Rectal smooth muscle tissue (tissue), 1 donor: ENCODE data around the gene GIMAP5.

Experiments
- H3K27ac ChIP-seq: one replicate; pipeline ENCODE4 v1.7.0; 2013; ENCODE audit warnings: low read depth, low read length, inconsistent platforms
- H3K27me3 ChIP-seq: one replicate; pipeline ENCODE4 v1.7.0; 2013; ENCODE audit warnings: low read length; ENCODE audit not compliant: control insufficient read depth, insufficient read depth
- H3K36me3 ChIP-seq: one replicate; pipeline ENCODE4 v1.7.0; 2013; ENCODE audit warnings: low read length; ENCODE audit not compliant: control insufficient read depth, insufficient read depth
- H3K4me1 ChIP-seq: one replicate; pipeline ENCODE4 v1.7.0; 2013; ENCODE audit warnings: low read length; ENCODE audit not compliant: control insufficient read depth, insufficient read depth
- H3K4me3 ChIP-seq: one replicate; pipeline ENCODE4 v1.7.0; 2013; ENCODE audit warnings: low read length
- H3K9ac ChIP-seq: one replicate; pipeline ENCODE4 v1.7.0; 2013; ENCODE audit warnings: low read length

GIMAP5 gene

GRCh38 chr7:150722431-150722931, 14.7 kb upstream of the GIMAP5 start:
- no peak overlapping the region for H3K27ac ChIP-seq
- H3K9ac ChIP-seq: no peak overlapping the region
- no peak overlapping the region for H3K4me3 ChIP-seq
- no peaks in the 10 kb centered on the region for H3K27me3 ChIP-seq
- no peaks in the 10 kb centered on the region for H3K4me1 ChIP-seq
- no peaks in the 10 kb centered on the region for H3K36me3 ChIP-seq

- no peak overlapping the region for H3K9ac ChIP-seq
- no peaks in the 10 kb centered on the region for H3K4me1 ChIP-seq
- no peaks in the 10 kb centered on the region for H3K27me3 ChIP-seq
- H3K4me3 ChIP-seq: no peak overlapping the region
- no peak overlapping the region for H3K27ac ChIP-seq
- no peaks in the 10 kb centered on the region for H3K36me3 ChIP-seq
Measured at GRCh38 chr7:150723467-150723866, 13.8 kb upstream of the GIMAP5 start.

GRCh38 chr7:150727381-150727780, 9.8 kb upstream of the GIMAP5 start:
- no peaks in the 10 kb centered on the region for H3K27me3 ChIP-seq
- H3K36me3 ChIP-seq: no peaks in the 10 kb centered on the region
- H3K27ac ChIP-seq: no peak overlapping the region
- H3K4me1 ChIP-seq: no peaks in the 10 kb centered on the region
- H3K9ac ChIP-seq: no peak overlapping the region
- no peak overlapping the region for H3K4me3 ChIP-seq

- no peak overlapping the region for H3K27ac ChIP-seq
- H3K9ac ChIP-seq: no peak overlapping the region
- H3K4me3 ChIP-seq: no peak overlapping the region
Measured at GRCh38 chr7:150728011-150728410, 9.2 kb upstream of the GIMAP5 start.

GRCh38 chr7:150728609-150729008, 8.6 kb upstream of the GIMAP5 start:
- Histone ChIP-seq H3K9ac (no peak overlapping the region), H3K27me3 (no peaks in the 10 kb centered on the region), H3K4me3 (no peak overlapping the region), H3K36me3 (no peaks in the 10 kb centered on the region), H3K27ac (no peak overlapping the region), H3K4me1 (no peaks in the 10 kb centered on the region)

More at GRCh38 chr7:150728011-150728410, 9.2 kb upstream of the GIMAP5 start:
- Histone ChIP-seq H3K36me3 (no peaks in the 10 kb centered on the region), H3K27me3 (no peaks in the 10 kb centered on the region), H3K4me1 (no peaks in the 10 kb centered on the region)

GRCh38 chr7:150731916-150732315, 5.3 kb upstream of the GIMAP5 start:
- Histone ChIP-seq H3K36me3 (no peaks in the 10 kb centered on the region), H3K27ac (no peak overlapping the region), H3K4me3 (no peak overlapping the region), H3K4me1 (no peaks in the 10 kb centered on the region), H3K9ac (no peak overlapping the region), H3K27me3 (no peaks in the 10 kb centered on the region)

- Histone ChIP-seq H3K9ac (no peak overlapping the region), H3K36me3 (no peaks in the 10 kb centered on the region), H3K4me1 (no peaks in the 10 kb centered on the region), H3K27ac (no peak overlapping the region), H3K4me3 (no peak overlapping the region), H3K27me3 (no peaks in the 10 kb centered on the region)
Measured at GRCh38 chr7:150732786-150733481, 4.3 kb upstream of the GIMAP5 start.

- Histone ChIP-seq H3K27ac (no peak overlapping the region), H3K4me1 (no peaks in the 10 kb centered on the region)
Measured at GRCh38 chr7:150733482-150734095, 3.6 kb upstream of the GIMAP5 start.

GRCh38 chr7:150734254-150734653, 3.0 kb upstream of the GIMAP5 start:
- H3K27ac ChIP-seq: no peak overlapping the region
- H3K9ac ChIP-seq: no peak overlapping the region
- no peaks in the 10 kb centered on the region for H3K36me3 ChIP-seq
- no peaks in the 10 kb centered on the region for H3K4me1 ChIP-seq
- no peak overlapping the region for H3K4me3 ChIP-seq
- no peaks in the 10 kb centered on the region for H3K27me3 ChIP-seq

More at GRCh38 chr7:150733482-150734095, 3.6 kb upstream of the GIMAP5 start:
- H3K27me3 ChIP-seq: no peaks in the 10 kb centered on the region
- no peaks in the 10 kb centered on the region for H3K36me3 ChIP-seq
- no peak overlapping the region for H3K9ac ChIP-seq
- no peak overlapping the region for H3K4me3 ChIP-seq

- no peaks in the 10 kb centered on the region for H3K4me1 ChIP-seq
- H3K4me3 ChIP-seq: no peak overlapping the region
Measured at GRCh38 chr7:150735596-150736358, 1.4 kb upstream of the GIMAP5 start.

GRCh38 chr7:150736864-150737263, 354 bp upstream of the GIMAP5 start:
- no peak overlapping the region for H3K9ac ChIP-seq
- no peak overlapping the region for H3K27ac ChIP-seq
- H3K27me3 ChIP-seq: no peaks in the 10 kb centered on the region
- no peaks in the 10 kb centered on the region for H3K4me1 ChIP-seq
- no peaks in the 10 kb centered on the region for H3K36me3 ChIP-seq
- peak overlapping the region; percentile 48 for H3K4me3 ChIP-seq

More at GRCh38 chr7:150735596-150736358, 1.4 kb upstream of the GIMAP5 start:
- H3K36me3 ChIP-seq: no peaks in the 10 kb centered on the region
- no peaks in the 10 kb centered on the region for H3K27me3 ChIP-seq
- no peak overlapping the region for H3K27ac ChIP-seq
- H3K9ac ChIP-seq: no peak overlapping the region

- Histone ChIP-seq H3K4me1 (peaks cover under 1% of the 10 kb centered on the region), H3K36me3 (no peaks in the 10 kb centered on the region), H3K4me3 (peak overlapping the region; percentile 48), H3K9ac (peak overlapping the region; percentile 50), H3K27me3 (no peaks in the 10 kb centered on the region), H3K27ac (peak overlapping the region; percentile 50)
Measured at GRCh38 chr7:150738092-150738491, 874 bp downstream of the GIMAP5 start.
